IPS-15b (cell line): Measurements from ENCODE around the gene ZPBP2.
A peak's percentile ranks its signal among the peaks of the same experiment; 100 is the strongest.

Source experiments
- H3K27me3 ChIP-seq: one replicate; pipeline ENCODE4 v1.6.1; 2013; ENCODE audit warnings: low read length; ENCODE audit not compliant: control insufficient read depth, insufficient read depth
- H3K36me3 ChIP-seq: one replicate; pipeline ENCODE4 v1.6.1; 2013; ENCODE audit warnings: low read length; ENCODE audit not compliant: control insufficient read depth, insufficient read depth
- H3K4me1 ChIP-seq: one replicate; pipeline ENCODE4 v1.6.1; 2013; ENCODE audit warnings: mild to moderate bottlenecking, low read length; ENCODE audit not compliant: control insufficient read depth, insufficient read depth
- H3K4me3 ChIP-seq: one replicate; pipeline ENCODE4 v1.5.1; 2013; ENCODE audit warnings: low read depth, low read length
- H3K9ac ChIP-seq: one replicate; pipeline ENCODE4 v1.6.1; 2013; ENCODE audit warnings: low read depth, mild to moderate bottlenecking, low read length
- H3K9me3 ChIP-seq: one replicate; pipeline ENCODE4 v1.6.1; 2013; ENCODE audit warnings: mild to moderate bottlenecking, low read length; ENCODE audit not compliant: control insufficient read depth, insufficient read depth

ZPBP2 gene

GRCh38 chr17:39920218-39921210 is 52.5 kb downstream of the ZPBP2 start:
- Histone ChIP-seq H3K4me1 (peaks cover 7% of the 10 kb centered on the region), H3K4me3 (no peak overlapping the region), H3K9me3 (no peaks in the 10 kb centered on the region), H3K36me3 (peaks cover 36% of the 10 kb centered on the region), H3K9ac (no peak overlapping the region), H3K27me3 (no peaks in the 10 kb centered on the region)

- Histone ChIP-seq H3K4me3 (no peak overlapping the region), H3K4me1 (peaks cover 14% of the 10 kb centered on the region), H3K9ac (no peak overlapping the region), H3K36me3 (peaks cover 36% of the 10 kb centered on the region), H3K27me3 (no peaks in the 10 kb centered on the region), H3K9me3 (no peaks in the 10 kb centered on the region)
These were observed 53.3 kb downstream of the ZPBP2 start for GRCh38 chr17:39921323-39921722.

GRCh38 chr17:39922006-39922405 is 54.0 kb downstream of the ZPBP2 start:
- Histone ChIP-seq H3K27me3 (no peaks in the 10 kb centered on the region), H3K9ac (no peak overlapping the region), H3K36me3 (peaks cover 36% of the 10 kb centered on the region), H3K4me3 (no peak overlapping the region), H3K9me3 (no peaks in the 10 kb centered on the region), H3K4me1 (peaks cover 16% of the 10 kb centered on the region)

GRCh38 chr17:39923230-39923629 is 55.2 kb downstream of the ZPBP2 start:
- no peaks in the 10 kb centered on the region for H3K27me3 ChIP-seq
- no peak overlapping the region for H3K4me3 ChIP-seq
- H3K36me3 ChIP-seq, result peaks cover 36% of the 10 kb centered on the region
- no peaks in the 10 kb centered on the region for H3K9me3 ChIP-seq
- peaks cover 18% of the 10 kb centered on the region for H3K4me1 ChIP-seq
- H3K9ac ChIP-seq, result no peak overlapping the region

GRCh38 chr17:39923836-39924690 is 56.1 kb downstream of the ZPBP2 start:
- Histone ChIP-seq H3K9me3 (no peaks in the 10 kb centered on the region), H3K27me3 (no peaks in the 10 kb centered on the region), H3K4me3 (peak overlapping the region; percentile 8), H3K9ac (no peak overlapping the region), H3K4me1 (peaks cover 24% of the 10 kb centered on the region), H3K36me3 (peaks cover 35% of the 10 kb centered on the region)

- no peaks in the 10 kb centered on the region for H3K9me3 ChIP-seq
- peaks cover 24% of the 10 kb centered on the region for H3K4me1 ChIP-seq
- peaks cover 31% of the 10 kb centered on the region for H3K36me3 ChIP-seq
- no peak overlapping the region for H3K4me3 ChIP-seq
- peak overlapping the region; percentile 41 for H3K9ac ChIP-seq
- H3K27me3 ChIP-seq, result no peaks in the 10 kb centered on the region
These were observed 56.7 kb downstream of the ZPBP2 start for GRCh38 chr17:39924691-39925055.

- H3K4me3 ChIP-seq, result no peak overlapping the region
These were observed 57.5 kb downstream of the ZPBP2 start for GRCh38 chr17:39925282-39926134.

GRCh38 chr17:39926135-39926587 is 58.2 kb downstream of the ZPBP2 start:
- Histone ChIP-seq H3K27me3 (no peaks in the 10 kb centered on the region), H3K4me3 (peak overlapping the region; percentile 82), H3K36me3 (peaks cover 25% of the 10 kb centered on the region), H3K9ac (no peak overlapping the region), H3K9me3 (no peaks in the 10 kb centered on the region), H3K4me1 (peaks cover 24% of the 10 kb centered on the region)

More at GRCh38 chr17:39925282-39926134, 57.5 kb downstream of the ZPBP2 start:
- no peaks in the 10 kb centered on the region for H3K9me3 ChIP-seq
- no peak overlapping the region for H3K9ac ChIP-seq
- peaks cover 24% of the 10 kb centered on the region for H3K4me1 ChIP-seq
- peaks cover 28% of the 10 kb centered on the region for H3K36me3 ChIP-seq
- H3K27me3 ChIP-seq, result no peaks in the 10 kb centered on the region

GRCh38 chr17:39926588-39927100 is 58.6 kb downstream of the ZPBP2 start:
- peaks cover 24% of the 10 kb centered on the region for H3K4me1 ChIP-seq
- H3K4me3 ChIP-seq, result peak overlapping the region; percentile 82
- H3K9me3 ChIP-seq, result no peaks in the 10 kb centered on the region
- H3K9ac ChIP-seq, result peak overlapping the region; percentile 60
- no peaks in the 10 kb centered on the region for H3K27me3 ChIP-seq
- H3K36me3 ChIP-seq, result peaks cover 23% of the 10 kb centered on the region
